NCI-H2081 treated with DMSO at 0.1 percent for 48 hours (cell line): ENCODE data around the gene LEMD1.

Experiments
- DNase-seq: peaks from one replicate; lab custom pipeline; 2025; lab: John Stamatoyannopoulos, UW

The LEMD1 gene

GRCh38 chr1:205354259-205355074 is 67.4 kb downstream of the LEMD1 start:
- no peak for DNase-seq

- DNase-seq, result no peak
Measured at GRCh38 chr1:205353612-205354011, 68.2 kb downstream of the LEMD1 start.

GRCh38 chr1:205353191-205353590 is 68.7 kb downstream of the LEMD1 start:
- DNase-seq, result no peak

- DNase-seq, result no peak
Measured at GRCh38 chr1:205351984-205352713, 69.7 kb downstream of the LEMD1 start.

GRCh38 chr1:205350691-205351141 is 71.1 kb downstream of the LEMD1 start:
- DNase-seq, result no peak

- DNase-seq, result no peak
Measured at GRCh38 chr1:205350124-205350523, 71.7 kb downstream of the LEMD1 start.

GRCh38 chr1:205348554-205349487 is 73.0 kb downstream of the LEMD1 start:
- DNase-seq, result no peak

GRCh38 chr1:205346956-205347574 is 74.8 kb downstream of the LEMD1 start:
- no peak for DNase-seq

- DNase-seq, result no peak
Measured at GRCh38 chr1:205345761-205346160, 76.1 kb downstream of the LEMD1 start.

GRCh38 chr1:205344066-205344928 is 77.6 kb downstream of the LEMD1 start:
- no peak for DNase-seq

GRCh38 chr1:205343431-205344065 is 78.3 kb downstream of the LEMD1 start:
- no peak for DNase-seq

GRCh38 chr1:205342986-205343385 is 78.9 kb downstream of the LEMD1 start:
- no peak for DNase-seq

- no peak for DNase-seq
Measured at GRCh38 chr1:205340676-205341075, 81.2 kb downstream of the LEMD1 start.

- DNase-seq, result no peak
Measured at GRCh38 chr1:205339717-205340116, 82.1 kb downstream of the LEMD1 start.

GRCh38 chr1:205339197-205339702 is 82.6 kb downstream of the LEMD1 start:
- no peak for DNase-seq

GRCh38 chr1:205338011-205338410 is 83.8 kb downstream of the LEMD1 start:
- no peak for DNase-seq

GRCh38 chr1:205337481-205337880 is 84.4 kb downstream of the LEMD1 start:
- no peak for DNase-seq

- DNase-seq, result no peak
Measured at GRCh38 chr1:205335692-205336091, 86.2 kb downstream of the LEMD1 start.

- DNase-seq, result no peak
Measured at GRCh38 chr1:205332015-205332791, 89.7 kb downstream of the LEMD1 start.
